Activated CD4-positive, alpha-beta T cell treated with anti-CD3 and anti-CD28 coated beads for 4 hours (primary cell): Measurements from ENCODE around the gene C16orf87.

Experiments used
- DNase-seq, 2 donors: peaks; one replicate each; pipeline ENCODE4 v3.0.0-alpha.2; 2020

The C16orf87 gene

GRCh38 chr16:46753015-46753414 lies 78.0 kb downstream of the C16orf87 start:
- no peak for DNase-seq

GRCh38 chr16:46751381-46751780 lies 79.6 kb downstream of the C16orf87 start:
- no peak for DNase-seq

- DNase-seq = no peak
These were observed 81.9 kb downstream of the C16orf87 start for GRCh38 chr16:46748775-46749705.

- no peak for DNase-seq
These were observed 83.0 kb downstream of the C16orf87 start, which contains the start of gene MYLK3 for GRCh38 chr16:46747777-46748651. Gene MYLK3 (minus strand): TSS chr16:46748344. CDS start chr16:46748193, 151 bp downstream.

- no peak for DNase-seq
These were observed 83.9 kb downstream of the C16orf87 start for GRCh38 chr16:46746821-46747776.
